NB4 (cell line): ENCODE data around the gene PIGL.

Source experiments
- DNase-seq: peaks from one replicate; pipeline ENCODE4 v3.0.0; 2010; ENCODE audit warnings: low read depth
- H3K4me3 ChIP-seq: one replicate; pipeline ENCODE4 v1.5.1; 2011; ENCODE audit warnings: mild to moderate bottlenecking, low read depth, low read length, moderate library complexity
- CTCF ChIP-seq: IDR thresholded peaks from one replicate; pipeline ENCODE4 v1.5.1; 2012; ENCODE audit warnings: low read depth, low read length
- MYC ChIP-seq: IDR thresholded peaks from 2 replicates; pipeline ENCODE4 v1.6.1; 2011; ENCODE audit warnings: low read depth, low read length
- POLR2A ChIP-seq: IDR thresholded peaks from 2 replicates; pipeline ENCODE4 v1.6.1; 2011; ENCODE audit warnings: mild to moderate bottlenecking; ENCODE audit not compliant: insufficient read length; ENCODE audit errors: extremely low read depth
- TF ChIP-seq, protein P1 (sequence below): IDR thresholded peaks from 2 replicates; pipeline ENCODE4 v1.6.1; 2011; ENCODE audit warnings: low read depth, low read length

PIGL gene

GRCh38 chr17:16322636-16323035 is 105.6 kb downstream of the PIGL start:
- no peak overlapping the region for H3K4me3 ChIP-seq
- no peak for TF ChIP-seq CTCF
- TF ChIP-seq POLR2A: no peak
- TF ChIP-seq, protein P1, sequence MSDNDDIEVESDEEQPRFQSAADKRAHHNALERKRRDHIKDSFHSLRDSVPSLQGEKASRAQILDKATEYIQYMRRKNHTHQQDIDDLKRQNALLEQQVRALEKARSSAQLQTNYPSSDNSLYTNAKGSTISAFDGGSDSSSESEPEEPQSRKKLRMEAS: no peak
- no peak for TF ChIP-seq MYC
- DNase-seq: no peak

- TF ChIP-seq MYC (no peak), POLR2A (no peak), CTCF (no peak)
- TF ChIP-seq, protein P1: no peak
- H3K4me3 ChIP-seq: no peak overlapping the region
- no peak for DNase-seq
These were observed 109.0 kb downstream of the PIGL start for GRCh38 chr17:16325964-16326363.

DNA sequence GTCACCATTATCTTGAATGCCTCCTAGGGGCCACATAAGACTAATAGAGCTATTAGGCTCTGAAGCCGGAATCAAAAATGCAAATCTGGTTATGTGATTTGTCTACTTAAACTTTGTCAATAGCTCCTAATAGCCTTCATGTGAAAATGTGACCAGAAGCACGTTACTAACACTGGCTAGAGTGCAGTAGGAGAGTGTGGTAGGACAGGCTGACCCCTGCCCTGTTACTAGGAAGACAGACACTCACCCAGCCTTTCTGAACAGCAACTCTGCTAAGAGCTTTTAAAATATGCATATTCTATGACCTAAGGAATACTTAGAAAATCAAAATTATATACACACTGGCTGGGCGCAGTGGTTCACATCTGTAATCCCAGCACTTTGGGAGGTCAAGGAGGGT is 110.0 kb downstream of the PIGL start:
- H3K4me3 ChIP-seq: no peak overlapping the region
- DNase-seq: no peak
- TF ChIP-seq CTCF (no peak), MYC (no peak), POLR2A (no peak)
- TF ChIP-seq, protein P1: no peak

DNA sequence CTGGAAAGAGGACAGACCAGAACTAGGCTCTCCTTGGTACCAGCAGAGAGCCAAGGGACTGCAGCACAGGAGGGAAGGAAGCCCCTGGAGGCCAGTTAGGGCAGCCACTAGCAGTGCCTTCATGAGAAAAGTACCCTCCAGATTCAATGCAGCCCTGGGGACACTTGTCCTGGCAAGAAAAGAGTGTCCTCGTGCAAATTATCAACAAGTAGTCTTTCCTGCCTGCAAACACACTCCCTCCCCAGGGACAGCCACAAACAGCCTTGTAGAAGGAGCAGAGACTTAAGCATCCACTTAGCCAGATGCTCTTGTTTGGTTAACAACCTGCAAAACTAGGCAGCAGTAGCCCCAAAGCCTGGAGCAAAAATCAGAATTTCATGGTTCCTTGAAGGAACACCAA is 112.0 kb downstream of the PIGL start:
- TF ChIP-seq MYC (no peak), POLR2A (no peak), CTCF (no peak)
- TF ChIP-seq, protein P1: no peak
- no peak for DNase-seq
- no peak overlapping the region for H3K4me3 ChIP-seq

DNA sequence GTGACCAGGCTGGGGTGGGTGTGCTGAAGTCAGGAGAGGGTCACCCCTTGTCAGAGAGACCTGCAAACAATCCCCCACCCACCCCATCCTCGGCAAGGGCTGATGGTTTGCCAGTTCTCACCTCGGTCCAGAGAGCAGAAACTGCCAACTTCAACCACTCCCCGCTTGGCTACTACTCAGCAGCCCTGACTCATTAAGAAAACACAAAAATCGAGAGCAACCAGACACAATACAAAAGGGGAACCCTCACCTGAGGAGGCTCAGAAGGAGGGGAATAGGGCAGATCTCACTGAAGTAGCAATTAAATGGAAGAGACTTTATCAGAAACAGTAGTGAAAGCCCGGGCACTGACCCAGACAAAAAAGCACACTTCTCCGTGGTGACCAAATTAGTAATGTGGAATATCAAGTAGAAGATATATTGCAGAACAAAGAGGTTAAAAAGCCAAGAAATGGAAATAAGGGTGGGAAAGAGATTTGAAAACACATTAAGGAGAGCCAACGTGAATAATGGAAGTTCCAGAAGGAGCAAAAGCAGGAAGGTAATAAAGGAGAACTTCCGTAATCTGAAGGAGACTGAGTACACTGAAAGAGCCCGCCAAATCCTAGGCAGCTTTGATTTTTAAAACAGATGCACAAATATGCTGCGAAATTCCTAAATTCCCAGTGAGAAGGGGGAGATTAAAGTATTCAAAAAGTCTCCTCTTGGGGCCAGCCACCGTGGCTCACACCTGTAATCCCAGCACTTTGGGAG is 112.7 kb downstream of the PIGL start:
- no peak for DNase-seq
- no peak for TF ChIP-seq MYC
- no peak overlapping the region for H3K4me3 ChIP-seq

GRCh38 chr17:16338391-16338790 is 121.4 kb downstream of the PIGL start:
- no peak overlapping the region for H3K4me3 ChIP-seq
- TF ChIP-seq, protein P1: no peak
- TF ChIP-seq MYC: no peak
- no peak for TF ChIP-seq CTCF
- no peak for TF ChIP-seq POLR2A
- DNase-seq: no peak
